ENCODE measurements around the gene KLHL10. TPM values are rescaled to one million over a fixed set of nuclear protein-coding genes. Genes with fewer than 3 reads are reported as not detected.

The KLHL10 gene
- total and polyA plus RNA-seq, 2 of the 13 experiments (the other 11 are each of a cell fraction or from before 2014, with no cell fraction given) = 0.04 to 0.08 TPM

GRCh38 chr17:41794540-41794975 lies 43.1 kb upstream of the KLHL10 start:
- WGBS (ENCODE audit: low lambda C conversion rate) = 81% methylated on average over 5 of the region's 5 CpGs
- intact Hi-C loops (cut with micrococcal nuclease; ENCODE audit: unreplicated experiment) (no loop called here), in situ Hi-C loops (cut with HindIII; ENCODE audit: extremely low pct_ligation_motif_present, low pct_unique_long_range_greater_than_20kb) (no loop called here)
- Histone ChIP-seq H4K20me1 (ENCODE audit: insufficient read depth, low read length) (no peaks in the 10 kb centered on the region), H3K4me2 (ENCODE audit: low read depth, low read length) (no peak overlapping the region), H3K79me2 (ENCODE audit: insufficient read depth, low read length) (no peaks in the 10 kb centered on the region), H3K4me1 (ENCODE audit: insufficient read depth, low read length) (peaks cover 59% of the 10 kb centered on the region), H3K27me3 (ENCODE audit: control insufficient read depth in 1 of 2, insufficient read depth in 2 of 2, low read length in 2 of 2) (no peaks in the 10 kb centered on the region; a peak in 1 of 5 replicates), H3K4me3 (replicated peaks in 1 of 3; ENCODE audit: insufficient read depth in 1 of 3, low read depth in 2 of 3, low read length in 3 of 3) (no peak overlapping the region), H2AFZ (ENCODE audit: low read length) (no peak overlapping the region), H3K36me3 (replicated peaks in 1 of 2; ENCODE audit: control insufficient read depth in 1 of 2, insufficient read depth in 2 of 2, low read length in 2 of 2) (no peaks in the 10 kb centered on the region), H3K27ac (ENCODE audit: extremely low read length, insufficient read depth, low read length) (no peak overlapping the region), H3K9ac (ENCODE audit: insufficient read depth, low read depth, low read length) (no peak overlapping the region), H3K9me3 (ENCODE audit: low read length) (no peaks in the 10 kb centered on the region)
- ChIA-PET CTCF (ENCODE audit: low intra/inter-chr PET ratio, low total read pairs) (no interaction called here), POLR2A (interaction anchor here (0.8 to 7.9 kb wide), 11 partner anchors 9 to 165 kb away, joined by 3 to 86 read pairs (median 9); partner anchors contain the start of genes ACLY, EIF1, FKBP10 and JUP)
- FAIRE-seq (no peak), DNase-seq (ENCODE audit: low spot score) (no peak), ATAC-seq (no peak)
- TF ChIP-seq ASH2L (IDR thresholded peaks at IDR 0.05; ENCODE audit: insufficient read length, low read depth, low read length) = no peak
- no peak for TF ChIP-seq KMT2B (CRISPR knock-in tag; IDR thresholded peaks at IDR 0.05)
- no peak for TF ChIP-seq NFE2 (CRISPR knock-in tag; IDR thresholded peaks at IDR 0.05)
- TF ChIP-seq, protein P1, sequence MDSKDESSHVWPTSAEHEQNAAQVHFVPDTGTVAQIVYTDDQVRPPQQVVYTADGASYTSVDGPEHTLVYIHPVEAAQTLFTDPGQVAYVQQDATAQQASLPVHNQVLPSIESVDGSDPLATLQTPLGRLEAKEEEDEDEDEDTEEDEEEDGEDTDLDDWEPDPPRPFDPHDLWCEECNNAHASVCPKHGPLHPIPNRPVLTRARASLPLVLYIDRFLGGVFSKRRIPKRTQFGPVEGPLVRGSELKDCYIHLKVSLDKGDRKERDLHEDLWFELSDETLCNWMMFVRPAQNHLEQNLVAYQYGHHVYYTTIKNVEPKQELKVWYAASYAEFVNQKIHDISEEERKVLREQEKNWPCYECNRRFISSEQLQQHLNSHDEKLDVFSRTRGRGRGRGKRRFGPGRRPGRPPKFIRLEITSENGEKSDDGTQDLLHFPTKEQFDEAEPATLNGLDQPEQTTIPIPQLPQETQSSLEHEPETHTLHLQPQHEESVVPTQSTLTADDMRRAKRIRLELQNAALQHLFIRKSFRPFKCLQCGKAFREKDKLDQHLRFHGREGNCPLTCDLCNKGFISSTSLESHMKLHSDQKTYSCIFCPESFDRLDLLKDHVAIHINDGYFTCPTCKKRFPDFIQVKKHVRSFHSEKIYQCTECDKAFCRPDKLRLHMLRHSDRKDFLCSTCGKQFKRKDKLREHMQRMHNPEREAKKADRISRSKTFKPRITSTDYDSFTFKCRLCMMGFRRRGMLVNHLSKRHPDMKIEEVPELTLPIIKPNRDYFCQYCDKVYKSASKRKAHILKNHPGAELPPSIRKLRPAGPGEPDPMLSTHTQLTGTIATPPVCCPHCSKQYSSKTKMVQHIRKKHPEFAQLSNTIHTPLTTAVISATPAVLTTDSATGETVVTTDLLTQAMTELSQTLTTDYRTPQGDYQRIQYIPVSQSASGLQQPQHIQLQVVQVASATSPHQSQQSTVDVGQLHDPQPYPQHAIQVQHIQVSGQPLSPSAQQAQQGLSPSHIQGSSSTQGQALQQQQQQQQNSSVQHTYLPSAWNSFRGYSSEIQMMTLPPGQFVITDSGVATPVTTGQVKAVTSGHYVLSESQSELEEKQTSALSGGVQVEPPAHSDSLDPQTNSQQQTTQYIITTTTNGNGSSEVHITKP (CRISPR knock-in tag; IDR thresholded peaks at IDR 0.05; ENCODE audit: low read depth) = no peak
- TF ChIP-seq RNF2 (conservative IDR thresholded peaks at IDR 0.05; ENCODE audit: low read depth) = no peak
- TF ChIP-seq ZNF709 (CRISPR knock-in tag; IDR thresholded peaks at IDR 0.05) = no peak
- TF ChIP-seq ZNF331 (CRISPR knock-in tag; IDR thresholded peaks at IDR 0.05) = no peak
- no peak for TF ChIP-seq ZFYVE20 (CRISPR knock-in tag; IDR thresholded peaks at IDR 0.05; ENCODE audit: borderline replicate concordance, low read depth)
- TF ChIP-seq ZNF282 (IDR thresholded peaks at IDR 0.05; ENCODE audit: partially characterized antibody) = no peak
- no peak for TF ChIP-seq SKI (IDR thresholded peaks at IDR 0.05; ENCODE audit: partially characterized antibody)
- no peak for TF ChIP-seq ZHX2 (IDR thresholded peaks at IDR 0.05; ENCODE audit: low read depth)
- TF ChIP-seq ZHX2 (CRISPR knock-in tag; IDR thresholded peaks at IDR 0.05; ENCODE audit: borderline replicate concordance) = no peak
- no peak for TF ChIP-seq ZNF552 (CRISPR knock-in tag; IDR thresholded peaks at IDR 0.05; ENCODE audit: borderline replicate concordance)
- no peak for TF ChIP-seq ZNF746 (CRISPR knock-in tag; IDR thresholded peaks at IDR 0.05)
- no peak for TF ChIP-seq MAFG (CRISPR knock-in tag; IDR thresholded peaks at IDR 0.05)
- no peak for TF ChIP-seq NFIB (CRISPR knock-in tag; IDR thresholded peaks at IDR 0.05; ENCODE audit: borderline replicate concordance)
- BruUV-seq (replicated peaks) = no TSS peak
